Embryonic facial prominence (tissue), 1 donor: ENCODE data around the gene GIMD1.
A peak's percentile ranks its signal among the peaks of the same experiment; 100 is the strongest.
"Not testable (repeated sequence)": the region's sequence is repeated elsewhere in the genome, so short reads cannot be mapped to it uniquely, and the experiment has no call there.

Source experiments
- DNase-seq: peaks from one replicate; pipeline ENCODE4 v3.0.0-alpha.2; 2016; ENCODE audit errors: extremely low spot score

The GIMD1 gene

DNA sequence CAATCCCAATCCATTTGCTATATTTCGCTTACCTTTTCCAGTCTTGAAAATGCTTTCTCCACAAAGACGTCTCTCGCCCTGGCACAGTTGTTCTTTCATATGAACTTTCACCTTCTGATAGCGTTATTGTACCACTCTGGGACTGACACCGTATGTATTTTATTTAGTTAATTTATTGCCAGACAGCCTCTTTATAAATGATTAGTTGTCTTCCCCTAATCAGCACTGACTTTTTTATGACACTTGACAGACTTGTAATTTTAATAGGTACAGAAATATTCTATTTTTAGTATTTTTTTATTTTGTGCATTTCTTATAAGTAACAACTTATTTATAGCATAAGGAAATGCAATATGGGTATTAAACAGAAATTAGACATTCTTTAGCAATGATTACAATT lies at the start of gene GIMD1:
TSS of gene GIMD1 (minus strand) at position 101 of the 400 bp plus-strand sequence. CDS start 1,343 bp downstream, outside the sequence.
- DNase-seq, result no peak

DNA sequence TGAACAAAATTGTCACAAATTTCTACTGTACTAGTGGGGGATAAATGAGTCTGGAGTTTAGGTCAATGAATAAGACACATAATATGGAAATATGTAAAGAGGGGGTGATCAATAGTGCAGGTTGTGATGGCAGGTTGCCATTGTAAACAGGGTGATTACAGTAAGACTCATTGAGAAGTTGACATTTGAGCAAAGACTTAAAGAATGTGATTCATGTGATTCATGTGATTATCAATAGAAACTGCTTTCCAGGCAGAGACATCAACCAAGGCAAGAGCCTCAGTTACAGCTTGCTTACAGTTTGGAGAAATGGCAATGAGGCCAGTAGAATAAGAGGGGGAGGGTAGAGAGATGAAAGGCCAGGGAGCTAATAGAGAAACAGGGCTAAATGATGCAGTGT lies 45.8 kb upstream of the GIMD1 start:
- DNase-seq, result no peak

DNA sequence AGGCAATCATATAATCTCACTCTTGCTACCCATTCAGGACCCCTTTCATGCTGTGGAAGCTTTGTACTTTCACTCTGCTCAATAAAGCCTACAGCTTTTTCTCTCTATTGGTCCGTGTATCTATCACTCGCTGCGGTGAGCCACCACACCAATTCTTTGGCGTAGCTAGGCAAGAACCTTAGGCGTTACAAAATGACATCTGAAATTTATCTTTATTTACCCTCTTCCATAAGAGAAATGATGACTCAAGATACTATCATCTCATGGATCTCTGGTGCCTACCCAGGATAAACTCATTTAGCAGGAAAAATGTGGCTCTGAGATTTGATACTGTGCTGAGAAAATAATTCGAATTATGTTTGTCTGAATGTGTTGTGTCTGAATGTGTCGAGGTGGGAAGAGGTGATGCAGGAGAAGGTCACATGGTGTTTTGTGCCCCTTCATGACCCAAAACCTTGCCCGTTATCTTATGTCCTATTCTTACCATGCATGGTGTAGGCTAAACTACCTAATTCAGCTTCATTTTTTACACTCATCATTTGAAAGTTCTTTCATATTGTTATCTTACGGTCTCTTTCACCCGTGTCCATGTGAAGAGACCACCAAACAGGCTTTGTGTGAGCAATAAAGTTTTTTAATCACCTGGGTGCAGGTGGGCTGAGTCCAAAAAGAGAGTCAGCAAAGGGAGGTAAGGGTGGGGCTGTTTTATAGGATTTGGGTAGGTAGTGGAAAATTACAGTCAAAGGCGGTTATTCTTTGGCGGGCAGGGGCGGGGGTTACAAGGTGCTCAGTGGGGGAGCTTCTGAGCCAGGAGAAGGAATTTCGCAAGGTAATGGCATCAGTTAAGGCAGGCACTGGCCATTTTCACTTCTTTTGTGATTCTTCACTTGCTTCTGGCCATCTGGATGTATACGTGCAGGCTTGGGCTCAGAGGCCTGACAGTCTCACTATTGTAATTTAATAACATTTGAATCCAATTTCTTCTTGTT lies 41.6 kb upstream of the GIMD1 start:
- no peak for DNase-seq

DNA sequence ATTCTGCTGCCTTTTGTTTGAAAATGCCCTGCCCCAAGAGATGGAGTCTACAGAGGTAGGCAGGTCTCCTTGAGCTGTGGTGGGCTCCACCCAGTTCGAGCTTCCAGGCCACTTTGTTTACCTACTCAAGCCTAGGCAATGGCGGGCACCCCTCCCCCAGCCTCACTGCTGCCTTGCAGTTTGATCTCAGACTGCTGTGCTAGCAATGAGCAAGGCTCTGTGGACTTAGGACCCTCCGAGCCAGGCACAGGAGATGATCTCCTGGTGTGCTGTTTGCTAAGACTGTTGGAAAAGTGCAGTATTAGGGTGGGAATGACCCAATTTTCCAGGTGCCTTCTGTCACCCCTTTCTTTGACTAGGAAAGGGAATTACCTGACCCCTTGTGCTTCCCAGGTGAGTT lies 39.4 kb upstream of the GIMD1 start:
- not testable (repeated sequence) for DNase-seq

DNA sequence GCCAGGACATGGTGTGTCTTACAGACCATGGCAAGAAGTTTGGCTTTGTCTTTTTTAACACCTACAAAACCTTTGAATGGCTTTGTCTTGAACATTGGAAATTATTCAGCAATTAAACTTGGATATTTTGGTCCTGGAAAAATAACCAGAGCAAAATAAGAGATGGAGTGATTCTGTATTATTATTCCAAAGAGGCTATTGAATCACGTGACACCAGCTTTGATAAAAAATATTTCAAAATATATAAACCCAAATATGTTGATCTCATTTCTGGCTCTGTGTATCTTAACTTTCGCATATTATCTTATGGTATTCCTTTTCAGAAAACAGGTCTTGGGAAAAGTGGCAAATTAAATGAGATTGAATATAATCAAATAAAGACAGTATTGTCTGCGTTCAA lies 32.6 kb upstream of the GIMD1 start:
- no peak for DNase-seq

DNA sequence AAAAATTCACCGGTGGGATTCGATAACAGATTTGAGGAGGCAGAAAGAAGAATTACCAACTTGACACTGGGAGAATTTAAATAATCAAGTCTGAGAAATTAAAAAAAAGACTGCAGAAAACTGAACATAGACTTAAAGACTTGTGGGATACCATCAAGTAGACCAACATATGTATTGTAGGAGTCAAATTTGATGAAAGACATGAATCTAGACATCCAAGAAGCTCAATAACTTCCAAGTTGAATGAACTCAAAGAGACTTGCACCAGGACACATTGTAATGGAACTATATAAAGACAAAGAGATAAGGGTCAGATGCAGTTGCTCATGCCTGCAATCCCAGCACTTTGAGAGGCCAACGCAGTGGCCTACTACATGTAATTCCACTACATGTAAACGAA lies 30.3 kb upstream of the GIMD1 start:
- DNase-seq, result not testable (repeated sequence)

DNA sequence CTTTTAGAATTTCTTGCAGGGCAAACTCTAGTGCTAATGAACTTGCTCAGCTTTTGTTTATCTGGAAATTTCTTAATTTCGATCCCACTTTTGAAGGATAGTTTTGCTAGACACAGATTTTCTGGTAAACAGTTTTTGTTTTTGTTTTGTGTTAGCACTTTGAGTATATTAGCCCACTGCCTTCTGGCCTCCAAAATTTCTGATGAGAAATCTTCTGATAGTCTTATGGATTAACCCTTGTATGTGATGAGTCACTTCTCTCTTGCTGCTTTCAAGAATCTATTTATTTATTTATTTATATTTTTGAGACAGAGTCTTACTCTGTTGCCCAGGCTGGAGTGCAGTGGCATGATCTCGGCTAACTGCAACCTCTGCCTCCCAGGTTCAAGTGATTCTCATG lies 27.0 kb upstream of the GIMD1 start:
- DNase-seq, result no peak

DNA sequence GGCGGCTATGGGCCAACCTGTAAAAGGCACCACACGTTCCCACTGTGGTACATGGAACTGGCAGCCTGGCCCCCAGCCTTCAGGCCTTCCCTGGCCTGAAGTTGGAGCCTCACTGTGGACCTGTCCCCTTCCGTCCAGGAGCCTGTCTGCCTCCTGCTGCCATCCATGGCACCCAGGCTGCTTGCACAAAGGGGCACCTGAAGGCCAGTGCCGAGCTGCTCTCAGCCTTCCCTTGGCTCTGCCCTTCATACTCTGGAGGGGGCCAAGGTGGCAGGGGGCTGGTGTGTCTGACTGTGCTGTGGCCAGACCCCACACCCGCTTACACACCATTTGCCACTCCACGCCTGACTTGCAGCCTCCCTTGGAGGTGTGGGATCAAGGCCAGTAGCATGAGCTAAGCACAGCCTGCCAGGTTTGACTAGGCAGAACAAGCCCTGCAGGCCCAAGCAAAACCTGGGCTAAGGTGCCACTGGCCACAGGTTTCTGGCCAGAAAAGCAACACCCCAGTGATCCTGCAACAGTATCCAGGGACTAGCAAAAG lies 17.3 kb upstream of the GIMD1 start:
- no peak for DNase-seq

DNA sequence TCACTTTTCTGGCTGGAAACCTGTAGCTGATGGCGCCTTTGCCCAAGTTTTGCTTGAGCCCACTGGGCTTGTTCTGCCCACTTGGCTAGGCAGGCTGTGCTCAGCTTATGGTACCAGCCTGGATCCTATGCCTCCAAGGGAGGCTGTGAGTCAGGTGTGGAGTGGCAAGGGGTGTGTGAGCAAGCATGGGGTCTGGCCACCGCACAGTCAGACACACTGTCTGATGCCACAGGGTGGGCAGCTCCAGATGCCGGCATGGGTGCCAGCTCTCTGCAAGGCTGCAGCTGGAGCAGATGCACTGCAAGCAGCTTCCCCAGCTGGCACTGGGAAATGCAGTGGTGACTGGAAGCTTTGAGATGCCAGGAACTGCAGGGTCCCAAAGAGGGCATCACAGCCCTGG lies 16.3 kb upstream of the GIMD1 start:
- no peak for DNase-seq

DNA sequence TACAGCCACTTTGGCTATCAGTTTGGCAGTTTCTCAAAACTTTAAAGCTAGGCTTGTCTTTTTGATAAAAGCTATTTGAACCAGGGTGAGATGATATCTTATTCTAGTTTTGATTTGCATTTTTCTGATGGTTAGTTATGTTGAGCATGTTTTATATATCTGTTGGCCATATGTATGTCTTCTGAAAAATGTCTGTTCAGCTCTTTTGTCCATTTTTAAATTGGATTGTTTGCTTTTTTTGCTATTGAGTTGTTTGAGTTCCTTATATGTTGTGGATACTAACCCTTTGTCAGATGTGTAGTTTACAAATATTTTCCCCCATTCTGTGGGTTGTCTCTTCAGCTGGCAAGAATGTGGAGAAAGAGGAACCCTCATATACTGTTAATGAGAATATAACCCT lies 11.6 kb upstream of the GIMD1 start:
- DNase-seq, result no peak

DNA sequence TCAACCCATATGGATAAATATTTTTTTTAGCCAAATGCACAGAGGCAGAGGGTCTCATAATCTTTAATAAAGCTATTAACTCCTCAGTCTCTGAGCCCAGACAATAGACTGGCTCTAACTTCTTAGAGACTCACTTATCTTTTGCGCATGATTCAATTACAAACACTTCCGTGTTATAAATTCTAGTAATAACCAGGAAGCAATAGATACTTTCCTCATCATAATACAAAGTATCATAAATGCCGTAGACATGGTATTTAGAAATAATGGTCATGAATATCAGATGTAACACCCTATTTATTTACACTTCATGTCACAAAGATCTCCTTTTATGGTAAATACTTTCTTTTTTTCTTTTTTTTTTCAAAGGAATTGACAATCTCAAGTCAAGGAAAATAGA lies 4.4 kb upstream of the GIMD1 start:
- DNase-seq, result no peak

DNA sequence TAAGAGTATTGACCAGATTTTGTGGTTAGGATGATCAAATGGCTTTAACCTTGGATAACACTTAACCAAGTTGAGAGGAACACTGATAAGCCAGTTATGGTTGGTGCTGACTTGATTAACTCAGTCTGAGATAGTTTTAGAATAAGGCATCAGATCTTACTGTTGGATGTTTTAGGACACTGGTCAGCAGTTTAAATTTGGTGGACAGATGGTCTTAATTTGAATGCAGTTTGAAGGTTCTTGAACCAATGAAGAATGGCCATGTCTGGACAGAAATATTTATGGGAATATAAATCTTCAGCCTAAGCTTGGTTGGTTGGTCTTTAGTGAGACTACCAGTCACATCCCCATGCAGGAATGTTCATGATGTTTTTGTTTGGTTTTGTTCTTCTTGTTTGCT lies 2.6 kb upstream of the GIMD1 start:
- no peak for DNase-seq

DNA sequence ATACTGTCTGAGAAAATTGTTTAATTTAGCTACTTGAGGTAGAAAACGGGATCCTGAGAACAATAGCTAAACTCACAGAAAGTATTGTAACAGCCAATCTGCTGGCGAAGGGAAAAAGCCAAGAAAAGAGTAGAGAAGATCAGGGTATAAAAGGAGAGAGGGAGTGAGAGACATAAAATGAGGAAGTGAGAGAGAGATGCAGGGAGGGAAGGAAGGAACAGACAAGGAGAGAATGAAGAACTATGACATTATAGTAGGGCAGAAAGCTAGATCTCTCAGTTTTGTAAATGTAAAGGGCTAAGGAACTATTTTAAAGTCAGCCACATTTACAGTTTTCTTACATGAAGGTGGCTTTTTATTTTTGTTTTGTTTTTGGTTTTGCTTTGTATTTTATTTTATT lies 1.6 kb upstream of the GIMD1 start:
- no peak for DNase-seq

DNA sequence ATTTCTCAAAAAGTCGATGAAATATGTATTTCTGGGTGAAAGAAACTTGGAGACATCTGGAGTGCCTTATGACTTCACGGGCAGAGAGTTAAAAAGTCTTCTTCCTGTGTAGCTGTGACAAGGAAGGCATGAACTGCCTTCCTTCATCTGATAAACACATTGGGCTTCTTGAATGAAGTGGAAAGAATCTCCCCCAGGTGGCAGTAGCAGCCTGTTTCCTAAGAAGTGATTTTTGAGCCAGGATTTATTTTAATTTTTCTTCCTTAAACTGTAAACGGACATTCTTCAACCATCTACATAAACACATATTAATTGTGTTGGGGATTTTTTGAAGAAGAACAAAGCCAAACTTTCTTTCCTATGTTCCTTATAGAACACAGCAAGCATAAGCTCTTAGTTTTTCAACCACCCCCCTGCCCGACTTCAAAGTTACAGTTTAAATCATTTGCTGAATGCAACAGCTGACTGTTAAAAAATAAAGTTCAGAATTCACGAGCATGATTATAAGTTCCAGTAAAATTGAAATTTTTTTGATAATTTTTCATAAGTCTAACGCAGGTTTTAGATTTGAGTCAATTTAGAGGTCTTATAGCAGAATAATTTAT lies 980 bp upstream of the GIMD1 start:
- peak; percentile 56 for DNase-seq

DNA sequence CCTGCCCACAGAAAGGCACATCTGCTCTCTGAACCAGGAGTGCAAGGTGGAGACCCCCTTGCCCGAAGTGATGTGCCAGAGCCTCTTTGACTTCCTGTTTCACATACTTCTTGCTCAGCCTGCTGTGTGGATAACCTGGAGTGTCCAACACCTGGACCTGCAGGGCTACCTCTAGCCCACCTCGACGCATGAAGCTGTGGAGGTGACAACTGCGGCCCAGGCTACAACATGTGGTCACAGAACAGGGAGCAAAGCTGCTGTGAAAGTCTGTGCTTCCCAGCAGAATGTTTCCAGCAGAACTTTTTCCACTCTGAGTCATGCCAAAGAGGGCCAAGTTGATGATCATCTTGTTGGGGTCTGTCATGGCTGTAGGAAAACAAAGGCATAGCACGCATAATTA lies 1.5 kb downstream of the GIMD1 start:
- no peak for DNase-seq

DNA sequence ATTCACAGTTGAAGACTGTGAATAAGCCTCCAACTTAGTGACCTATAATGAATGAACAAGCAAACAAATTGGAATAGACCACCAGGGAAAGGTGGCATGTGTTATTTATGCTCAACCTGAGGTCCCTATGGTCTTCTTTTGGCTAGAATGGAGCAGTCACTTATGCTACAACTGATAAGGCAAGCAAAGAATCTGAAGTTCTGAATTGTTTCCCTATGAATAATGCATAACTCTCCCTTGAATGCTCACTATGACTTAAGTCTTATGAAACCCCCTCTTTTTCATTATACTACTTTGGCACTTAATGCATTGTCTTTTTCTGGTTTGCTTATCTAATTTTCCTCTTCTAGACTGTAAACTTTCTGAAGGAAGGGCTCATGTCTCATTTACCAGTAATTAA lies 2.6 kb downstream of the GIMD1 start:
- DNase-seq, result no peak

DNA sequence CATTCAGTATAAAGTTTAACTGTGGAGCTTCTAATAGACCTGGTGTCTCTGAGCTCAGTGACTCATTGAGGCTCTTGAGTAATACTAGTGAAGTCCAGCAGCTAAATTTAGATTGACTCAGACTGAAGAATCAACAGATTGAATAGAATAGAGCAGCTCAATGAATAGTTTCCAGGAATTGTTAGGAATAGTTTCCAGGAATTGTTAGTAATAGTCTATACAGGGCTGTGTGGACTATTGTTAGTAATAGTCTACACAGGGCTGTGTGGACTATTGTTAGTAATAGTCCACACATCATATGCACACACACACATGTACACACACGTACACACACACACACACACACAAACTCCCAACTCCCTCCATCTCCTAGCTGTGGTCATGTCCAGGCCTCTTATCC lies 3.0 kb downstream of the GIMD1 start:
- no peak for DNase-seq

DNA sequence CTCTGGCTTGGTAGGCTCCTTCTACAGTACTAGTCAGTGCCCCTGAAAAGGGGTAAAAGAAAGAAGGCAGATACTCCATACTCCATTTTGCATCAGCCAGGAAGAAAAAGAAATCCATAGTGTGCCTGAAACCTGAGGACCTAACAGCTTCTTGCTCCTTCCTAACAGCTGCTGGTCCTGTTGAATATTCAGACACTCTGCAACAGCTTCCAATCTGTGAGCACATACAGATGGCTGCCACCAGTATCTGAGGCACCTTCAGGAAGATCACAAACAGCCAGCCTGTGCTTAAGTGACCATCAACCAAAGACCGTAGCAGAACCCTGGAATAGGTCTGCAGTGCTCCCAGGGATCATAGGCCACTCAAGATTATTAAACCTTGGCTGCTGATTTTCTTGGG lies 4.3 kb downstream of the GIMD1 start:
- DNase-seq, result no peak

DNA sequence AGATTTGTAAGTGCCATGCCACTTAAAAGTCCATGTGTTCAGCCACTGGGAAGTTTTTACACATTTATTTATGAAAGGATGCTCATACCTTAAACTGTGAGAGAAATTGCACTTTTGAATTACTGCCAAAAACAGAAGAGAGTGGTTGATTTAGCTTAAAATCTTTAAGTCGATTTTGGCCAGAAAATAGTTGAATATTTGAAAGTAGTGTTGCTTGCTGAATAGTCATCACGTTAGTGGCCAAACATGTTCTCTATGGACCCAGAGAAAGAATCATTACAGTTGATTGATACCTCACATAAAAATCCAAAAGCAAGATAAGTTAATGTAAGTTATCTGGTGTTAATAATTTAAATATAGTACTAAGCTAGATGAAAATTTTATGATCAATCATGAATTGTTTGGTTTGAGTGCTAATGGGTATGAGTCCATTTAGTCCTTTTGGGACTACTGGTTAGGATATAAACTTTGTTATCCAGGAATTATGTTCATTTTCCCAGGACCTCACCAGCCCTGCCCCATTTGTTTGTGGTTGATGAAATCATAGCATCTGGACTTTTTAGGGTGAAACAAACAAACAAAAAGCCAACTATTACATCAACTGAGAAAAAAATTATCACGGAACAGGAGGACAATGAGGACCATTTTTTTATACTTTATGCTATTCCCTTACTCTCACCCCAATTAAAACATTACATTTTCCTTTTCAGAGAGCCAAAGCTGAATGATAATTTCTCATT lies 6.3 kb downstream of the GIMD1 start:
- no peak for DNase-seq

DNA sequence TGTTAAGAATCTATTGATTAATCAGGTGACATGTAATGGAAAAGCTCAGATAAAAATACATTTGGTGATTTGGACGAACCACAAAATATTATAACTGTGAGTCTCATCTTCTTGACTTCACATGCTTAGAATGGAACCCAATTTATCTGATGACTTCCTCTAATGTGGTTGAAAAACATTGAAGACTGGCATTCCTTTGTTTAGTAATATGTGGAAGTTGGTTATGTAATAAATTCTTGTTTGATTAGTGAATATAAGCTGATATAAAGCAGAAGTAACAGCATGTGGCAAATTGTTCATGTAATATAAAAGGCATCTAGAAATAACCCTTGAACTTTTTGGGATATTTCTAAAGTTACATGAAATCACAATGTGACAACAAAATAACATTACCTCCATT lies 9.7 kb downstream of the GIMD1 start:
- no peak for DNase-seq

DNA sequence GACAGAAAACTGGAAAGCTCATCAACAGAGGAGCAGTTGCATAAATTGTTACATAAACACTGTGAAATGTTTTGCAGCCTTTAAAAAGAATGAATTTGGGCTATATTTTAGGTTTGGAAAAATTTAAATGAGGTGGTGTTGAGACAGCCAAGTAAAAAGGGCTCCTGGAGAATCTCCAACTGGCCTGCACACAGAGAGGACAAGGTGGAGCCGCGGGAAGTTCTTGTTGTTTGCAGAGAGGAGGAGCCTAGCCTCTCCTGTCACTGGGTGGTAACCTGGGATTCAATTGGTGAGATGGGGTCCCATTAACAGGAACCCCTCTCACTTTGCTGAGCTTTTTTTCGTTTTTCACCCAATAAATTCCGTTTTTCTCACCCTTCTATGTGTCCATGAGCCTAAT lies 13.4 kb downstream of the GIMD1 start:
- DNase-seq, result no peak

DNA sequence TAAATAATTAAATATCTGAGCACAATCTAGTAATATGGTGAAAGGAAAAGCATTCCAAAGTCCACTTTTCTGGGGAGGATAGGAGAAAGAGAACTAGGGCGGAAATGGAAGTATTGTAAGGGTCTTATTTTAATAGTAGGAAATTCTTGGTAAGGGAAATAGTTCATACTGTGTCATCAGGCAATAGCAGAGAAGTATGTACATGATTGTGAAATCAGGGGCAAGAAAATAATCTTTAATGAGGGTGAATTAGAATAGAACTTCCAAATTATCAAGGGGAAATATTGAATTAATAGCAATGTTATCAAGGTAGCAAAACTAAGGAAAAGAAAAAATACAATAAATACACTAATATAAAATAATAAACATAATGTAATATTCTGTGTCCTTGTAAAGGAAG lies 14.8 kb downstream of the GIMD1 start:
- no peak for DNase-seq
